Mesendoderm (in vitro differentiated cells): ENCODE measurements around the gene SEMA3B.

Source experiments
- DNase-seq: peaks from one replicate; pipeline ENCODE4 v3.0.0; 2013
- H2AK5ac ChIP-seq: 2 replicates; pipeline ENCODE4 v1.6.1; 2013; ENCODE audit warnings: low read length, inconsistent platforms
- H2BK120ac ChIP-seq: 2 replicates; pipeline ENCODE4 v1.6.1; 2013; ENCODE audit warnings: low read depth, mild to moderate bottlenecking, low read length, moderate library complexity, mixed read lengths
- H2BK15ac ChIP-seq: replicated peaks from 2 replicates; pipeline ENCODE4 v1.6.1; 2013; ENCODE audit warnings: low read depth, mild to moderate bottlenecking, moderate library complexity
- H2BK5ac ChIP-seq: 2 replicates; pipeline ENCODE4 v1.6.1; 2013; ENCODE audit warnings: low read length, inconsistent platforms
- H3K18ac ChIP-seq: 2 replicates; pipeline ENCODE4 v1.6.1; 2013; ENCODE audit warnings: mild to moderate bottlenecking, low read length, mixed read lengths
- H3K23ac ChIP-seq: one replicate; pipeline ENCODE4 v1.6.1; 2013; ENCODE audit warnings: low read length
- H3K27ac ChIP-seq: 2 replicates; pipeline ENCODE4 v1.5.1; 2013; ENCODE audit warnings: low read depth, mild to moderate bottlenecking, inconsistent platforms, low read length, moderate library complexity
- H3K27me3 ChIP-seq: 2 replicates; pipeline ENCODE4 v1.6.1; 2013; ENCODE audit warnings: low read length, control low read depth, mild to moderate bottlenecking, inconsistent platforms; ENCODE audit not compliant: insufficient read depth, poor library complexity
- H3K36me3 ChIP-seq: 2 replicates; pipeline ENCODE4 v1.6.1; 2013; ENCODE audit warnings: low read length, inconsistent platforms; ENCODE audit not compliant: control insufficient read depth, insufficient read depth
- H3K4ac ChIP-seq: one replicate; pipeline ENCODE4 v1.6.1; 2013; ENCODE audit warnings: low read depth, mild to moderate bottlenecking, low read length, moderate library complexity
- H3K4me1 ChIP-seq: 2 replicates; pipeline ENCODE4 v1.6.1; 2013; ENCODE audit warnings: low read depth, low read length, inconsistent platforms; ENCODE audit not compliant: control insufficient read depth
- H3K4me2 ChIP-seq: 2 replicates; pipeline ENCODE4 v1.6.1; 2013; ENCODE audit warnings: low read length
- H3K4me3 ChIP-seq: 2 replicates; pipeline ENCODE4 v1.5.1; 2013; ENCODE audit warnings: mild to moderate bottlenecking, low read length
- H3K56ac ChIP-seq: one replicate; pipeline ENCODE4 v1.6.1; 2013; ENCODE audit warnings: low read length
- H3K79me1 ChIP-seq: 2 replicates; pipeline ENCODE4 v1.6.1; 2013; ENCODE audit warnings: low read length, inconsistent platforms
- H3K79me2 ChIP-seq: 2 replicates; pipeline ENCODE4 v1.6.1; 2013; ENCODE audit warnings: mild to moderate bottlenecking, low read length; ENCODE audit not compliant: control insufficient read depth, insufficient read depth
- H3K9ac ChIP-seq: 2 replicates; pipeline ENCODE4 v1.6.1; 2013; ENCODE audit warnings: low read length, inconsistent platforms
- H4K5ac ChIP-seq: one replicate; pipeline ENCODE4 v1.6.1; 2013; ENCODE audit warnings: low read length
- H4K8ac ChIP-seq: one replicate; pipeline ENCODE4 v1.6.1; 2013; ENCODE audit warnings: low read depth, mild to moderate bottlenecking, control low read depth, low read length, moderate library complexity
- WGBS: extraction: QIAGEN DNeasy Blood & Tissue Kit; methylation state at CpG from one replicate; pipeline ENCODE4 v1.1.7; 2013; ENCODE audit warnings: low lambda C conversion rate, missing lambda C conversion rate; ENCODE audit not compliant: insufficient coverage; ENCODE audit errors: extremely low coverage; 5-methylcytosine and 5-hydroxymethylcytosine counted together

The SEMA3B gene

DNA sequence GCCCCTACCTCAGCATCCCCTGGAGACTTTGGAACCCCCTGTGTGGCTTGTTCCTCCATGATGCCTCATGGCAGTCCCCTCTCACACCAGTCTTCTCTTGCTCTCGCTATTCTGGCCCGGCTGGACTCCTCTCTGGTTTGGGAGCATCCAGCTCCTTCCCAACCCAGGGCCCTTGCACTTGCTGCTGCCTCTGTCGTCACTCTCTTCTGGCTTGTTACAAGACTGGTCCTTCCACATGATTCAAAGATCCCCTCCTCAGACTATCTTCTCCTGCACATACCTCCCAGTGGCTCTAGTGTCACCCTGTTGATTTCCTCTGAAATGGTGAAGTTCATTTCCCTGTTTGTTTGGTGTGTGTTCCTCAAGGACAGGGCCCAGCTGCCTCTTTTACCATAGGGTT, 39.5 kb upstream of the SEMA3B start:
- no peak overlapping the region for H3K18ac ChIP-seq
- H3K27ac ChIP-seq: no peak overlapping the region
- WGBS: no CpG with 5 or more reads among the region's 3 CpGs

DNA sequence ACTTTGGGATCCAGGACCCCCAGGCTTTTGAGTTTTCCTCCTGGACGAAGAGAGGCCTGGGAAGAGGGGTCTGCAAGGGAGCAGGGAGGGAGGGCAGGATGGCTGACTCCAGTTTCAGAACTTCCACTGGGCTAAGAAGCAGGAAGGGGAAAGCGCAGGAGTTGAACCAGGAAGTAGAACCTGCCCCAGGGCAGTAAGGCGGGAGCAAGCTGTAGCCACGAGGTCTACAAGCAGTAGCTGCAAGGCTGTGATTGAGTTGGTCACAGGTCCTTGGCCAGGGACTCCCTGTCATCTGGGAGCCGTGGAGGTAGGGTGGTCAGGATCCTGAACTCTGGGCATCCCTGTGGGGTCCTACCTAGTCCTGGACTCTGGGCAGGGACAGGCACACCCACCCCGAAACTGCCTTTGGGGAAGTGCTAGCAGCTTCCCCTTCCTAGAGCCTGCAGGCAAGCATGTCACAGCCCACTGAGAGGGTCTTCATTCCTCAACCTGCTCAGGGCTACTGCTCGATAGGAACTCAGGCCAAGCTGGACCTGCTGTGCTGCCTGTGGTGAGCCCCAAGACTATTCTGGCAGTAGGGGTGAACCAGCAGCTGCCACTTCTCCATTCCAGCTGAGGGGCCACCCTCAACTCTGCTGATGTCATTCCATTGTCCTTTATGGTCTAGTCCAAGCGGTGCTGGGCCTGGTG, 38.7 kb upstream of the SEMA3B start:
- H3K79me1 ChIP-seq: peaks cover 2% of the 10 kb centered on the region
- no peaks in the 10 kb centered on the region for H3K36me3 ChIP-seq
- no CpG with 5 or more reads among the region's 8 CpGs for WGBS
- no peak overlapping the region for H4K8ac ChIP-seq
- no peak overlapping the region for H3K4ac ChIP-seq
- no peak overlapping the region for H2BK5ac ChIP-seq
- H2BK120ac ChIP-seq: no peak overlapping the region
- DNase-seq: no peak
- H3K79me2 ChIP-seq: no peaks in the 10 kb centered on the region
- no peak overlapping the region for H3K4me3 ChIP-seq
- no peak overlapping the region for H3K9ac ChIP-seq
- H3K18ac ChIP-seq: no peak overlapping the region
- no peaks in the 10 kb centered on the region for H3K27me3 ChIP-seq
- H3K56ac ChIP-seq: no peak overlapping the region
- H2BK15ac ChIP-seq: no peak overlapping the region
- peaks cover 7% of the 10 kb centered on the region for H3K4me1 ChIP-seq
- no peak overlapping the region for H3K27ac ChIP-seq
- H4K5ac ChIP-seq: no peak overlapping the region
- H2AK5ac ChIP-seq: no peak overlapping the region
- no peak overlapping the region for H3K4me2 ChIP-seq
- no peak overlapping the region for H3K23ac ChIP-seq

More for the DNA sequence above, 39.5 kb upstream of the SEMA3B start:
- Histone ChIP-seq H3K9ac (no peak overlapping the region), H4K5ac (no peak overlapping the region), H3K79me1 (peaks cover 2% of the 10 kb centered on the region), H2AK5ac (peak overlapping the region; percentile 60), H3K4me3 (no peak overlapping the region), H2BK15ac (no peak overlapping the region), H3K4me1 (peaks cover 7% of the 10 kb centered on the region), H3K27me3 (no peaks in the 10 kb centered on the region), H3K4ac (no peak overlapping the region), H3K79me2 (no peaks in the 10 kb centered on the region), H2BK5ac (no peak overlapping the region), H3K36me3 (no peaks in the 10 kb centered on the region), H3K4me2 (no peak overlapping the region), H4K8ac (no peak overlapping the region), H2BK120ac (no peak overlapping the region), H3K23ac (no peak overlapping the region), H3K56ac (peak overlapping the region; percentile 17)
- DNase-seq: no peak

GRCh38 chr3:50230794-50231125, 38.2 kb upstream of the SEMA3B start:
- H3K56ac ChIP-seq: no peak overlapping the region
- no peak overlapping the region for H2BK15ac ChIP-seq
- no peak overlapping the region for H3K18ac ChIP-seq
- H4K8ac ChIP-seq: no peak overlapping the region
- H3K4me3 ChIP-seq: no peak overlapping the region
- no peak for DNase-seq
- H3K27me3 ChIP-seq: no peaks in the 10 kb centered on the region
- H3K79me2 ChIP-seq: no peaks in the 10 kb centered on the region
- H4K5ac ChIP-seq: no peak overlapping the region
- no peak overlapping the region for H2AK5ac ChIP-seq
- no peak overlapping the region for H2BK120ac ChIP-seq
- no peak overlapping the region for H3K23ac ChIP-seq
- no peak overlapping the region for H3K9ac ChIP-seq
- no peak overlapping the region for H3K27ac ChIP-seq
- no peak overlapping the region for H2BK5ac ChIP-seq
- WGBS: no CpG with 5 or more reads among the region's 4 CpGs
- H3K79me1 ChIP-seq: peaks cover 2% of the 10 kb centered on the region
- H3K4me1 ChIP-seq: peaks cover 7% of the 10 kb centered on the region
- no peak overlapping the region for H3K4ac ChIP-seq
- no peaks in the 10 kb centered on the region for H3K36me3 ChIP-seq
- no peak overlapping the region for H3K4me2 ChIP-seq

DNA sequence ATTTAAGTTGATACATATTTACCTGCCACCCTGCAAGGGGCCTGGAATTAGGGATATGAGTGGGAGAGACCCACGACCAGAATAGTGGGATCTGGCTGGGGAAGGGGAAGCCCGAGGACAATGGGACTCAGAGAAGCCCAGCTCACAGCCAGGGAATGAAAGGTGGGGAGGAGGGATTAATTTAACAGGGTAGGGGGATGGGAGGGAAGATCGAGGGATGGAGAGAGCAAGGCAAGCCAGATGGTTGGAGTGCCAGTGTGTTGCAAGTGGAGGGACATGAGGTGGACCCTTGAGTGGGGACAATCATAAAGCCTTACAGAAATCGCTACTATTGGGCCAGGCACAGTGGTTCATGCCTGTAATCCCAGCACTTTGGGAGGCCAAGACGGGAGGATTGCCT, 37.4 kb upstream of the SEMA3B start:
- no peak overlapping the region for H3K18ac ChIP-seq
- no peak overlapping the region for H3K4me2 ChIP-seq
- WGBS: no CpG with 5 or more reads among the region's 5 CpGs
- no peak overlapping the region for H2AK5ac ChIP-seq
- peaks cover 5% of the 10 kb centered on the region for H3K79me2 ChIP-seq
- DNase-seq: no peak
- no peaks in the 10 kb centered on the region for H3K27me3 ChIP-seq
- H3K4me3 ChIP-seq: no peak overlapping the region
- no peak overlapping the region for H2BK5ac ChIP-seq
- H3K79me1 ChIP-seq: peaks cover 6% of the 10 kb centered on the region
- H3K36me3 ChIP-seq: no peaks in the 10 kb centered on the region
- no peak overlapping the region for H3K27ac ChIP-seq
- H3K56ac ChIP-seq: no peak overlapping the region
- no peak overlapping the region for H2BK15ac ChIP-seq
- no peak overlapping the region for H4K8ac ChIP-seq
- peaks cover 7% of the 10 kb centered on the region for H3K4me1 ChIP-seq
- no peak overlapping the region for H2BK120ac ChIP-seq
- no peak overlapping the region for H3K4ac ChIP-seq
- H3K9ac ChIP-seq: no peak overlapping the region
- no peak overlapping the region for H3K23ac ChIP-seq
- H4K5ac ChIP-seq: no peak overlapping the region

DNA sequence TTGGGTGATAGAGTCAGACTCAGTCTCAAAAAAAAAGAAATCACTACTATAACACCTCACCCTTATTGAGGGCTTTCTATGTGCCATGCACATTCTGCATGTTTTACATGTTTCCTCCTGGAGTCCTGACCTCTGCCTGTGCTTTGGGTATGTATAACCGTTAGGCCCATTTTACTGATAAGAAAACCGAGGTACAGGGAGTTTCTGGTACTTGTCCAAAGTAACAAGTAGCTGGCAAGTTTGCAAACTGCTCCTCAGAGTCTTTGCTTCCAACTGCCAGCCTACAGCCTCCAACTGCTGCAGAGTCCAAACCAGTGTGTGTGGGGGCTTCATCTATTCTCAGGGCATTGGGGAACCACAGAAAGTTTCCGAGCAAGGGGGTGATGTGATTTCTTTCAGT, 36.6 kb upstream of the SEMA3B start:
- Histone ChIP-seq H3K23ac (no peak overlapping the region), H3K27ac (no peak overlapping the region), H3K36me3 (no peaks in the 10 kb centered on the region), H4K5ac (no peak overlapping the region), H3K18ac (no peak overlapping the region), H2AK5ac (no peak overlapping the region), H3K79me1 (peaks cover 10% of the 10 kb centered on the region), H3K79me2 (peaks cover 12% of the 10 kb centered on the region), H3K27me3 (no peaks in the 10 kb centered on the region), H3K4ac (no peak overlapping the region), H3K4me3 (no peak overlapping the region), H3K56ac (no peak overlapping the region), H3K4me2 (no peak overlapping the region), H3K4me1 (peaks cover 8% of the 10 kb centered on the region), H4K8ac (no peak overlapping the region), H3K9ac (no peak overlapping the region), H2BK5ac (no peak overlapping the region), H2BK120ac (no peak overlapping the region), H2BK15ac (no peak overlapping the region)
- DNase-seq: no peak
- no CpG with 5 or more reads among the region's 3 CpGs for WGBS

DNA sequence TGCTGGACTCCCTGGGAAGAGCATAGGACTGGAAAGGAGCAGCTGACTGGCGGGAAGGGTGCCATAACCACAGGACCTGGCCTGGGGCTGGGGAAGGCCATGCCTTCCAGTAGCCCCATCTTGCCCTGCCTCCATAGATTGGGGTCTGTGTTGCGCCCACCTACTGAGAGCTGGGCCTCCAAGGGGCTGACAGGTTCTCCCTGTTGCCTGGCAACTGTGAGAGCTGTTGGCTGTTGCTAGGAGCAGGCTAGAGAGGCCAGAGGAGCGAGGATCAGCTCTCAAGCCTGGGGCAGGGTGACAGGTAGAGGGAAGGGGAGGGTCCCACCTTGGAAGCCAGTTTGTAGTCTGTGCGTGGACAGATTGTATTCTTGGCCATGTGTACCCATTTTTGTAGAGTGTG, 35.8 kb upstream of the SEMA3B start:
- Histone ChIP-seq H2BK5ac (no peak overlapping the region), H3K79me1 (peaks cover 15% of the 10 kb centered on the region), H3K4me2 (no peak overlapping the region), H4K8ac (no peak overlapping the region), H3K4me1 (peaks cover 10% of the 10 kb centered on the region), H2BK120ac (no peak overlapping the region), H2AK5ac (no peak overlapping the region), H3K23ac (no peak overlapping the region), H3K4ac (no peak overlapping the region), H3K79me2 (peaks cover 19% of the 10 kb centered on the region), H3K36me3 (no peaks in the 10 kb centered on the region), H3K9ac (no peak overlapping the region), H2BK15ac (no peak overlapping the region), H4K5ac (no peak overlapping the region), H3K4me3 (no peak overlapping the region), H3K56ac (no peak overlapping the region), H3K27ac (no peak overlapping the region), H3K27me3 (no peaks in the 10 kb centered on the region), H3K18ac (no peak overlapping the region)
- no CpG with 5 or more reads among the region's 4 CpGs for WGBS
- DNase-seq: peak; percentile 64
